GM10847 (cell line): ENCODE data around the gene RAD23B.

ENCODE experiments used
- POLR2A ChIP-seq: IDR thresholded peaks from 2 replicates; pipeline ENCODE4 v1.6.1; 2011; ENCODE audit not compliant: insufficient read length; ENCODE audit errors: extremely low read depth

RAD23B gene

GRCh38 chr9:107307331-107307730, 24.3 kb downstream of the RAD23B start:
- TF ChIP-seq POLR2A, result no peak

GRCh38 chr9:107308461-107308860, 25.4 kb downstream of the RAD23B start:
- no peak for TF ChIP-seq POLR2A

GRCh38 chr9:107309271-107309670, 26.2 kb downstream of the RAD23B start:
- no peak for TF ChIP-seq POLR2A

- TF ChIP-seq POLR2A, result no peak
These were observed 29.4 kb downstream of the RAD23B start for GRCh38 chr9:107312376-107313050.

GRCh38 chr9:107313555-107314096, 30.5 kb downstream of the RAD23B start:
- TF ChIP-seq POLR2A, result no peak

- no peak for TF ChIP-seq POLR2A
These were observed 31.7 kb downstream of the RAD23B start for GRCh38 chr9:107314763-107315162.

- TF ChIP-seq POLR2A, result no peak
These were observed 33.9 kb downstream of the RAD23B start for GRCh38 chr9:107316795-107317661.

- TF ChIP-seq POLR2A, result no peak
These were observed 39.6 kb downstream of the RAD23B start for GRCh38 chr9:107322643-107323042.

GRCh38 chr9:107323836-107324585, 40.9 kb downstream of the RAD23B start:
- TF ChIP-seq POLR2A, result no peak

- no peak for TF ChIP-seq POLR2A
These were observed 42.8 kb downstream of the RAD23B start for GRCh38 chr9:107325842-107326241.

- no peak for TF ChIP-seq POLR2A
These were observed 45.4 kb downstream of the RAD23B start for GRCh38 chr9:107328510-107328909.

- no peak for TF ChIP-seq POLR2A
These were observed 47.3 kb downstream of the RAD23B start for GRCh38 chr9:107330420-107330819.

GRCh38 chr9:107332883-107333282, 49.8 kb downstream of the RAD23B start:
- TF ChIP-seq POLR2A, result no peak

GRCh38 chr9:107333363-107333762, 50.3 kb downstream of the RAD23B start:
- no peak for TF ChIP-seq POLR2A

- TF ChIP-seq POLR2A, result no peak
These were observed 51.2 kb downstream of the RAD23B start for GRCh38 chr9:107334103-107334776.
